GM18867 (cell line): ENCODE measurements around the gene FSTL4.
"Not testable (repeated sequence)": the region's sequence is repeated elsewhere in the genome, so short reads cannot be mapped to it uniquely, and the experiment has no call there.

Experiments used
- ATAC-seq: cut with Tn5 transposase; IDR thresholded peaks from one replicate; pipeline ENCODE4 v1.9.1; 2021; ENCODE audit warnings: mild to moderate bottlenecking, moderate library complexity; ENCODE audit not compliant: unreplicated experiment

Gene FSTL4

GRCh38 chr5:133459474-133460160 is 152.7 kb downstream of the FSTL4 start:
- ATAC-seq: no peak

GRCh38 chr5:133458435-133458834 is 153.9 kb downstream of the FSTL4 start:
- no peak for ATAC-seq

- no peak for ATAC-seq
These were observed 154.6 kb downstream of the FSTL4 start for GRCh38 chr5:133457439-133458355.

DNA sequence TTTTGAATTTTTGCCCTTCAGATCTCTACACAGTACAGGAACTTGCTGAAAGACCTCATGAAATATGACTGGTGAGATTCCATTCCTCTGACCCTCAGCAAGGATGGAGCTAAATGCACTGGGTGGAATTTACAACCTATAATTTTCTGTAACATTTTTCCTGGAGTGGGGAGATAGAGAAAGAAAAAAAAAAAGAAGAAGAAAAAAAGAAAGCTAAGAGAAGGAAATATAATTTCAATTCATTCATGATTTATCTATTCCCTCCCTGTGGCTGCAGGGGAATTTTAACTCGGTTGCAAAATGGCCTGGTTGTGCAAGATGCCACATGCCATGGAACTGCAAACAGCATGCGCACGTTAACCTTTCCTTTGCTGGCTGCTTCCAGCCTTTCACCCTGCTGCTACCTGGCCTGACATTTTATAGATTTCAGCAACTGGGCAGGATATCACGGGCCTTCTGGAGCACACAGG is 155.4 kb downstream of the FSTL4 start:
- ATAC-seq: no peak

GRCh38 chr5:133455676-133456075 is 156.7 kb downstream of the FSTL4 start:
- no peak for ATAC-seq

DNA sequence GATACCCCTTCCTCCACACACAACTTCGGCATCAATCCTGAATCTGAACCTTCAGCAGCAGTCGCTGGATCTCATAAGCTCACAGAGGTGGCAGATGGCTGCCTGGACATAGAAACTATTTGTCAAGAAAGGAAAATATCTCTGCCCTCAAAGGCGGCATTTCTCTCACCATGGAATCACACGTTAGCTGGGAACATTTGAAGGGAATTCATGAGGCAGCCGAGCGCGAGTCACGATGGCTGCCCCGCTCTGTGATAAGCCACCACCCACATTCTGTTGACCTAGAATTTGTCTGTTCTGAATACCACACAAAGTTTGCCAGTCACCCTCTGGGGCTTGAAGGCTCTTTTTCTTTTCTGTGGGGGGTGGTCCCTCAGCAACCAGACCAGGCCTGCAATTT is 157.9 kb downstream of the FSTL4 start:
- ATAC-seq: no peak

GRCh38 chr5:133453831-133454230 is 158.5 kb downstream of the FSTL4 start:
- no peak for ATAC-seq

DNA sequence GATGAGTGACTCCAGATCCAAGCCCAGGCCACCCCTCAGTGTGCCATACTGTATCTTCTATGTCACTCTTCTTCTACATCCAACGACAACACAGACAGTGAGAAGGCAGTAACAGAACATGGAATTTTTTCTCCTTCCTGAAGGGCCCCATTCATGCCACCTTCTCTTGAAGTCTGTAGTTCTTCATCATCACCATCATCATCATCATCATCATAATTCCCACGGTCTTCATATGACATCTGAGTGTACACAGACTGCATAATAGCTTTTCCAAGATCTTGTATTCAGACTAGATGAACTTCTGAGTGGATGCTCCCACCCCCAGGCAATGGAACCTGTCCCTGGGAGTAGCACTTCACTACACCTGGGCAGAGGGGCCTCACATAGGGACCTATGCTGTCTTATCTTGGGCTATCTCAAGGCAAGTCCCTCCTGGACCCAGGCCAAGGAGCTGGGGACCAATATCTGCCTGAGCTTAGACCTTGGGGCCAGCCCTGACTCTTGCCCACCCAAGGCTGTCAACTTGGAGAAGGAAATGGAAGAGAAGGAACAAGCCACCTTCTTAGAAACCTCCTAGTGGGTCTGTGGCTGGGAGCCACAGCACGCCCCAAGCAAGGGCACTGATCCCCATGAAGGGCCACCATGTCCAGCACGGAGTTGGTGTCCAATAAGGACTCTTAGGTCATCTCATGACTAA is 159.1 kb downstream of the FSTL4 start:
- no peak for ATAC-seq

DNA sequence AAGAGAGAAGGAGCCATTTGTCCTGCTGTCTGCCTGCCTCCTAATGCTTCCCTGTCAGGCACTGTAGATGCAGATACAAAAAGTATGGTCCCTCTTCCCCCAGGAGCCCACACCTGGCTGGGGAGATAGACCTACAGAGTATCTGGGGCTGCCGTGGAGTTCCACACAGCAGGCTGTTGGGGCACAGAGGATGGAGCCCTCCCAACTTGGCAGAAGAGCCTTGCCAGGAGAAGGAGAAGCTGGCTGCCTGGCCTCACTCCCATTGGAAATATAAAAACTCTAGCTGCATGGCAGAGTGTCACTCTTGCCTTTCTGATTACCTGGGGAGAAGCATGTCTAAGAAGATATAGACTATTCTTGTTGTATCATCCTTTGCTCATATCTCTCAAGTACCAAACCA is 160.4 kb downstream of the FSTL4 start:
- no peak for ATAC-seq

- ATAC-seq: no peak
These were observed 162.1 kb downstream of the FSTL4 start for GRCh38 chr5:133450286-133450685.

DNA sequence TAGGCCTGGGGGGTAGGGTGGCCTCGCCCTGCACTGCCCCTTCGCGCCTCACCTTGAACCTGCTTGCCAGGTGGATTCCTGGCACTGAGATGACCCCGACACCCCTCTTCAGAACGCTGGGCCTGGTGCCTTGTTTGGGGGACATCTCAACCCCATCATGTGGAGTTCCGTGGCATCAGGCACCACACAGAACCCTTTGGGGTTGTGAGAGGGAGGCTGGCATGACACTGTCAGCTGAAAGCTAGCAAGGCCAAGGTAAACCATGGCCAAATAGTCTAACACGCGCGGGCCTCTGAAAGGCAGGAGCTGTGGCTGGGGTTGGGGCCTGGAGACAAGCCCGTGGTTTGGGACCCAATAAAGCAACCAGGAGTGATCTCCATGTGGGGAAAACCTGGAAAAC is 163.2 kb downstream of the FSTL4 start:
- no peak for ATAC-seq

- no peak for ATAC-seq
These were observed 165.9 kb downstream of the FSTL4 start for GRCh38 chr5:133446440-133446839.

- no peak for ATAC-seq
These were observed 166.6 kb downstream of the FSTL4 start for GRCh38 chr5:133445744-133446143.

- ATAC-seq: not testable (repeated sequence)
These were observed 167.1 kb downstream of the FSTL4 start for GRCh38 chr5:133445204-133445603.

- no peak for ATAC-seq
These were observed 167.6 kb downstream of the FSTL4 start for GRCh38 chr5:133444711-133445110.

- no peak for ATAC-seq
These were observed 171.1 kb downstream of the FSTL4 start for GRCh38 chr5:133441166-133441815.

DNA sequence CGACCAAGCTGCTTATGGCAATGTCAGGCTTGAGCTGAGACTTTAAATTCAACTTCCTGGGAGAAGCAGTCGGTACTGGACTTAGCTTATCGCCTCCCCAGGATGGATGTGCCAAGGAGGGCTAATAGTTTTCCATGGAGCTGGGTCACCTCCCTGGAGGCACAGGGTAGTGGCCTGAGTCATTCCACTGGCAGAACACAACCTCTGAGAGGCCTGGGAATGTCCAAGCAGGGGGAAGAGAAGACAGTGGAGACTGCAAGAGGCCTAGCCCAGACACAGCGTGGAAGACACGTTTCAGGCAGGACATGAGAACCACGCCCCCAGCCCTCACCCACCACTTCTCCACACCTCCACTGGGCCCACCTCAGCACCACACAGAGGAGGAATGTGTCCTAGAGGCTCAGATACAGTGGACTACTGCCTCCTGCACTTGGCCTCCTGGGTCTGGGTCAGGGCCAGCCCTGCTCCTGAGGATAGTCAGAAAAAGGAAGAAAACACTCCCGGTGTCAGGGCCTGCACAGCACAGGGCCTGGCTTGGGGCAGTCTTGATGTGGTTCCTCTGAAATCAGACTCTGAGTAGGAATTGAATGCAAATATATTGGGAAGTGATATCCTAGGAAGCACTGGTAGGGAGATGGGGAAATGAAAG is 171.8 kb downstream of the FSTL4 start:
- no peak for ATAC-seq

- no peak for ATAC-seq
These were observed 172.5 kb downstream of the FSTL4 start for GRCh38 chr5:133439859-133440258.

- no peak for ATAC-seq
These were observed 173.9 kb downstream of the FSTL4 start for GRCh38 chr5:133438487-133438886.

- no peak for ATAC-seq
These were observed 178.0 kb downstream of the FSTL4 start for GRCh38 chr5:133434336-133434735.
